ENCODE measurements around the gene AUTS2.

Gene AUTS2

GRCh38 chr7:69696054-69696591 is 97.8 kb downstream of the AUTS2 start:
- H3K9me3 ChIP-seq (ENCODE audit: low read length): peaks cover 2% of the 10 kb centered on the region
- no peak overlapping the region for H2AFZ ChIP-seq (ENCODE audit: low read depth, low read length)
- H3K27me3 ChIP-seq (ENCODE audit: insufficient read depth, low read length): no peaks in the 10 kb centered on the region
- H3K4me3 ChIP-seq (ENCODE audit: low read length): no peak overlapping the region
- peaks cover 23% of the 10 kb centered on the region for H3K4me1 ChIP-seq (ENCODE audit: insufficient read depth, low read length)
- H3K36me3 ChIP-seq (ENCODE audit: insufficient read depth, low read length): peaks cover 5% of the 10 kb centered on the region

- Histone ChIP-seq H3K36me3 (ENCODE audit: insufficient read depth, low read length) (no peaks in the 10 kb centered on the region), H2AFZ (ENCODE audit: low read depth, low read length) (no peak overlapping the region), H3K4me3 (ENCODE audit: low read length) (no peak overlapping the region), H3K27me3 (ENCODE audit: insufficient read depth, low read length) (no peaks in the 10 kb centered on the region), H3K4me1 (ENCODE audit: insufficient read depth, low read length) (peaks cover 32% of the 10 kb centered on the region), H3K9me3 (ENCODE audit: low read length) (no peaks in the 10 kb centered on the region)
Measured at GRCh38 chr7:69696686-69697685, 98.7 kb downstream of the AUTS2 start.

GRCh38 chr7:69698109-69698825 is 100.0 kb downstream of the AUTS2 start:
- H3K9me3 ChIP-seq (ENCODE audit: low read length): no peaks in the 10 kb centered on the region
- peaks cover 44% of the 10 kb centered on the region for H3K4me1 ChIP-seq (ENCODE audit: insufficient read depth, low read length)
- H3K36me3 ChIP-seq (ENCODE audit: insufficient read depth, low read length): no peaks in the 10 kb centered on the region
- no peaks in the 10 kb centered on the region for H3K27me3 ChIP-seq (ENCODE audit: insufficient read depth, low read length)
- no peak overlapping the region for H3K4me3 ChIP-seq (ENCODE audit: low read length)
- H2AFZ ChIP-seq (ENCODE audit: low read depth, low read length): no peak overlapping the region

- H3K27me3 ChIP-seq (ENCODE audit: insufficient read depth, low read length): no peaks in the 10 kb centered on the region
- H3K9me3 ChIP-seq (ENCODE audit: low read length): no peaks in the 10 kb centered on the region
- peaks cover 49% of the 10 kb centered on the region for H3K4me1 ChIP-seq (ENCODE audit: insufficient read depth, low read length)
- H3K36me3 ChIP-seq (ENCODE audit: insufficient read depth, low read length): no peaks in the 10 kb centered on the region
- H2AFZ ChIP-seq (ENCODE audit: low read depth, low read length): no peak overlapping the region
- H3K4me3 ChIP-seq (ENCODE audit: low read length): no peak overlapping the region
Measured at GRCh38 chr7:69699931-69700330, 101.7 kb downstream of the AUTS2 start.

GRCh38 chr7:69700331-69700730 is 102.1 kb downstream of the AUTS2 start:
- no peak overlapping the region for H3K4me3 ChIP-seq (ENCODE audit: low read length)
- no peaks in the 10 kb centered on the region for H3K27me3 ChIP-seq (ENCODE audit: insufficient read depth, low read length)
- H3K4me1 ChIP-seq (ENCODE audit: insufficient read depth, low read length): peaks cover 49% of the 10 kb centered on the region
- no peaks in the 10 kb centered on the region for H3K36me3 ChIP-seq (ENCODE audit: insufficient read depth, low read length)
- no peaks in the 10 kb centered on the region for H3K9me3 ChIP-seq (ENCODE audit: low read length)
- H2AFZ ChIP-seq (ENCODE audit: low read depth, low read length): no peak overlapping the region

- Histone ChIP-seq H3K4me3 (ENCODE audit: low read length) (no peak overlapping the region), H3K9me3 (ENCODE audit: low read length) (no peaks in the 10 kb centered on the region), H2AFZ (ENCODE audit: low read depth, low read length) (no peak overlapping the region), H3K4me1 (ENCODE audit: insufficient read depth, low read length) (peaks cover 47% of the 10 kb centered on the region), H3K27me3 (ENCODE audit: insufficient read depth, low read length) (no peaks in the 10 kb centered on the region), H3K36me3 (ENCODE audit: insufficient read depth, low read length) (no peaks in the 10 kb centered on the region)
Measured at GRCh38 chr7:69701288-69701687, 103.0 kb downstream of the AUTS2 start.

- Histone ChIP-seq H2AFZ (ENCODE audit: low read depth, low read length) (no peak overlapping the region), H3K4me1 (ENCODE audit: insufficient read depth, low read length) (peaks cover 48% of the 10 kb centered on the region), H3K27me3 (ENCODE audit: insufficient read depth, low read length) (no peaks in the 10 kb centered on the region), H3K9me3 (ENCODE audit: low read length) (no peaks in the 10 kb centered on the region), H3K36me3 (ENCODE audit: insufficient read depth, low read length) (no peaks in the 10 kb centered on the region), H3K4me3 (ENCODE audit: low read length) (no peak overlapping the region)
Measured at GRCh38 chr7:69702357-69702756, 104.1 kb downstream of the AUTS2 start.

GRCh38 chr7:69703099-69703498 is 104.8 kb downstream of the AUTS2 start:
- no peak overlapping the region for H3K4me3 ChIP-seq (ENCODE audit: low read length)
- no peaks in the 10 kb centered on the region for H3K36me3 ChIP-seq (ENCODE audit: insufficient read depth, low read length)
- H2AFZ ChIP-seq (ENCODE audit: low read depth, low read length): no peak overlapping the region
- no peaks in the 10 kb centered on the region for H3K27me3 ChIP-seq (ENCODE audit: insufficient read depth, low read length)
- H3K4me1 ChIP-seq (ENCODE audit: insufficient read depth, low read length): peaks cover 45% of the 10 kb centered on the region
- H3K9me3 ChIP-seq (ENCODE audit: low read length): no peaks in the 10 kb centered on the region

- Histone ChIP-seq H3K4me1 (ENCODE audit: insufficient read depth, low read length) (peaks cover 55% of the 10 kb centered on the region), H3K4me3 (ENCODE audit: low read length) (no peak overlapping the region), H3K36me3 (ENCODE audit: insufficient read depth, low read length) (no peaks in the 10 kb centered on the region), H3K9me3 (ENCODE audit: low read length) (no peaks in the 10 kb centered on the region), H2AFZ (ENCODE audit: low read depth, low read length) (no peak overlapping the region), H3K27me3 (ENCODE audit: insufficient read depth, low read length) (no peaks in the 10 kb centered on the region)
Measured at GRCh38 chr7:69706070-69706469, 107.8 kb downstream of the AUTS2 start.

- H3K4me1 ChIP-seq (ENCODE audit: insufficient read depth, low read length): peaks cover 35% of the 10 kb centered on the region
- H2AFZ ChIP-seq (ENCODE audit: low read depth, low read length): no peak overlapping the region
- no peaks in the 10 kb centered on the region for H3K9me3 ChIP-seq (ENCODE audit: low read length)
Measured at GRCh38 chr7:69708857-69709256, 110.6 kb downstream of the AUTS2 start.

GRCh38 chr7:69710768-69711438 is 112.6 kb downstream of the AUTS2 start:
- no peak overlapping the region for H3K4me3 ChIP-seq (ENCODE audit: low read length)
- H2AFZ ChIP-seq (ENCODE audit: low read depth, low read length): no peak overlapping the region
- H3K9me3 ChIP-seq (ENCODE audit: low read length): no peaks in the 10 kb centered on the region
- H3K36me3 ChIP-seq (ENCODE audit: insufficient read depth, low read length): no peaks in the 10 kb centered on the region
- peaks cover 33% of the 10 kb centered on the region for H3K4me1 ChIP-seq (ENCODE audit: insufficient read depth, low read length)
- no peaks in the 10 kb centered on the region for H3K27me3 ChIP-seq (ENCODE audit: insufficient read depth, low read length)

More at GRCh38 chr7:69708857-69709256, 110.6 kb downstream of the AUTS2 start:
- H3K36me3 ChIP-seq (ENCODE audit: insufficient read depth, low read length): no peaks in the 10 kb centered on the region
- H3K27me3 ChIP-seq (ENCODE audit: insufficient read depth, low read length): no peaks in the 10 kb centered on the region
- H3K4me3 ChIP-seq (ENCODE audit: low read length): no peak overlapping the region

- Histone ChIP-seq H2AFZ (ENCODE audit: low read depth, low read length) (no peak overlapping the region), H3K27me3 (ENCODE audit: insufficient read depth, low read length) (no peaks in the 10 kb centered on the region), H3K9me3 (ENCODE audit: low read length) (no peaks in the 10 kb centered on the region), H3K36me3 (ENCODE audit: insufficient read depth, low read length) (no peaks in the 10 kb centered on the region), H3K4me3 (ENCODE audit: low read length) (no peak overlapping the region), H3K4me1 (ENCODE audit: insufficient read depth, low read length) (peaks cover 29% of the 10 kb centered on the region)
Measured at GRCh38 chr7:69714886-69715576, 116.8 kb downstream of the AUTS2 start.

All from neuron (in vitro differentiated cells).